G401 (cell line): ENCODE measurements around the gene MAPRE2. TPM values are rescaled to one million over a fixed set of nuclear protein-coding genes. Genes with fewer than 3 reads are reported as not detected.

Experiments
- DNase-seq: peaks from one replicate; pipeline ENCODE4 v3.0.0-alpha.2; 2015; ENCODE audit warnings: low spot score
- in situ Hi-C: cut with HindIII; loops from 2 replicates; pipeline ENCODE4 v1.10.0; 2016; ENCODE audit warnings: low sequenced_read_pairs, mixed read lengths
- total RNA-seq: library from RNA; depleted of rRNA; stranded (reverse); fragments of >200 nt; shearing (Covaris generic); gene quantifications from 2 replicates; pipeline ENCODE4 v1.2.3, GENCODE V29; 2014

Gene MAPRE2
- total RNA-seq, 1 experiment from 2014 or later: 30.3 TPM

- no peak for DNase-seq
- in situ Hi-C loops: no loop called here
These were observed 69.6 kb downstream of the MAPRE2 start for GRCh38 chr18:35110554-35111485.

- no peak for DNase-seq
- in situ Hi-C loops: no loop called here
These were observed 71.5 kb downstream of the MAPRE2 start for GRCh38 chr18:35112696-35113095.

- no peak for DNase-seq
- in situ Hi-C loops: no loop called here
These were observed 73.1 kb downstream of the MAPRE2 start for GRCh38 chr18:35114305-35114704.

- DNase-seq: no peak
- in situ Hi-C loops: no loop called here
These were observed 75.6 kb downstream of the MAPRE2 start for GRCh38 chr18:35116784-35117318.

- DNase-seq: peak; percentile 58
- in situ Hi-C loops: no loop called here
These were observed 76.2 kb downstream of the MAPRE2 start for GRCh38 chr18:35117372-35117771.

GRCh38 chr18:35117951-35118411, 76.8 kb downstream of the MAPRE2 start:
- peak; percentile 95 for DNase-seq

GRCh38 chr18:35118641-35119040, 77.4 kb downstream of the MAPRE2 start:
- peak; percentile 67 for DNase-seq
- in situ Hi-C loops: no loop called here

More at GRCh38 chr18:35117951-35118411, 76.8 kb downstream of the MAPRE2 start:
- in situ Hi-C loops: no loop called here

GRCh38 chr18:35121038-35121437, 79.8 kb downstream of the MAPRE2 start:
- in situ Hi-C loops: no loop called here
- no peak for DNase-seq

GRCh38 chr18:35121531-35121930, 80.3 kb downstream of the MAPRE2 start:
- DNase-seq: peak; percentile 45
- in situ Hi-C loops: no loop called here

- in situ Hi-C loops: no loop called here
- DNase-seq: no peak
These were observed 81.5 kb downstream of the MAPRE2 start for GRCh38 chr18:35122586-35123224.

- DNase-seq: no peak
- in situ Hi-C loops: no loop called here
These were observed 82.6 kb downstream of the MAPRE2 start for GRCh38 chr18:35123811-35124210.

GRCh38 chr18:35127201-35127600, 86.0 kb downstream of the MAPRE2 start:
- DNase-seq: no peak
- in situ Hi-C loops: no loop called here

- in situ Hi-C loops: no loop called here
- no peak for DNase-seq
These were observed 87.5 kb downstream of the MAPRE2 start for GRCh38 chr18:35128675-35129074.

GRCh38 chr18:35130236-35130635, 89.0 kb downstream of the MAPRE2 start:
- peak; percentile 68 for DNase-seq
- in situ Hi-C loops: no loop called here

GRCh38 chr18:35131387-35132020, 90.3 kb downstream of the MAPRE2 start:
- in situ Hi-C loops: no loop called here
- DNase-seq: no peak

- in situ Hi-C loops: no loop called here
- no peak for DNase-seq
These were observed 91.0 kb downstream of the MAPRE2 start for GRCh38 chr18:35132021-35132902.

- in situ Hi-C loops: no loop called here
- no peak for DNase-seq
These were observed 93.0 kb downstream of the MAPRE2 start for GRCh38 chr18:35134190-35134730.

- in situ Hi-C loops: no loop called here
These were observed 93.7 kb downstream of the MAPRE2 start for GRCh38 chr18:35134791-35135531.

More at GRCh38 chr18:35134791-35135531, 93.7 kb downstream of the MAPRE2 start:
- no peak for DNase-seq
